SU-DHL-6 (cell line): Measurements from ENCODE around the gene UBR4.

Source experiments
- H2AFZ ChIP-seq: fragments of 200-600 bp; sonication (generic); 2 replicates; pipeline ENCODE4 v1.6.1; 2014; ENCODE audit warnings: low read depth, mild to moderate bottlenecking, moderate library complexity, mixed read lengths, antibody characterized with exemption, low read length; ENCODE audit not compliant: severe bottlenecking
- H3F3A ChIP-seq: fragments of 200-600 bp; shearing (Covaris generic); 2 replicates; pipeline ENCODE4 v1.6.0; 2016; ENCODE audit warnings: antibody characterized with exemption, mild to moderate bottlenecking; ENCODE audit not compliant: insufficient read depth
- H3K27ac ChIP-seq: fragments of 200-600 bp; sonication (generic); 2 replicates; pipeline ENCODE4 v1.5.1; 2016; ENCODE audit warnings: low read depth, mild to moderate bottlenecking, low read length, moderate library complexity, mixed read lengths
- H3K27me3 ChIP-seq: fragments of 200-600 bp; sonication (generic), shearing (Covaris generic); 2 replicates; pipeline ENCODE4 v1.6.0; 2014; ENCODE audit warnings: mild to moderate bottlenecking, low read length
- H3K36me3 ChIP-seq: fragments of 200-600 bp; sonication (generic); 2 replicates; pipeline ENCODE4 v1.6.1; 2014; ENCODE audit warnings: mild to moderate bottlenecking, low read length, mixed read lengths
- H3K4me2 ChIP-seq: fragments of 300-600, 200-600 bp; shearing (Covaris generic), sonication (generic); 2 replicates; pipeline ENCODE4 v1.6.0; 2014; ENCODE audit warnings: low read length, low read depth, mild to moderate bottlenecking; ENCODE audit not compliant: poor library complexity, severe bottlenecking
- H3K4me3 ChIP-seq: fragments of 200-600 bp; sonication (generic); 2 replicates; pipeline ENCODE4 v1.5.1; 2014; ENCODE audit warnings: antibody characterized with exemption, low read length, mild to moderate bottlenecking, mixed read lengths; ENCODE audit not compliant: insufficient read depth, poor library complexity, severe bottlenecking
- H3K79me2 ChIP-seq: fragments of 200-600 bp; sonication (generic); 2 replicates; pipeline ENCODE4 v1.6.1; 2014; ENCODE audit warnings: mild to moderate bottlenecking, low read length, moderate library complexity; ENCODE audit not compliant: insufficient read depth
- H3K9ac ChIP-seq: fragments of 200-600 bp; sonication (generic); 2 replicates; pipeline ENCODE4 v1.7.0; 2014; ENCODE audit warnings: mild to moderate bottlenecking, low read length
- H3K9me2 ChIP-seq: fragments of 200-600 bp; sonication (generic); replicated peaks from 2 replicates; pipeline ENCODE4 v1.6.1; 2014; ENCODE audit warnings: low read length; ENCODE audit not compliant: insufficient read depth
- H3K9me3 ChIP-seq: fragments of 200-600 bp; sonication (generic); 2 replicates; pipeline ENCODE4 v1.6.1; 2014; ENCODE audit warnings: low read length, mixed read lengths; ENCODE audit not compliant: insufficient read depth
- H4K20me1 ChIP-seq: fragments of 200-600 bp; sonication (generic); 2 replicates; pipeline ENCODE4 v1.6.1; 2014; ENCODE audit warnings: low read depth, mild to moderate bottlenecking, antibody characterized with exemption, low read length, moderate library complexity, mixed read lengths
- EZH2phosphoT487 ChIP-seq: fragments of 200-600 bp; sonication (generic), shearing (Covaris generic); conservative IDR thresholded peaks from 2 replicates; pipeline ENCODE4 v1.6.1; 2018; ENCODE audit warnings: mild to moderate bottlenecking, antibody characterized with exemption, low read length, moderate library complexity, mixed read lengths
- TF ChIP-seq, protein P1 (sequence below): fragments of 200-600 bp; sonication (generic); IDR thresholded peaks from one replicate; pipeline ENCODE4 v1.5.1; 2017; ENCODE audit warnings: antibody characterized with exemption, mild to moderate bottlenecking, low read length, moderate library complexity; ENCODE audit not compliant: insufficient read depth, poor library complexity, severe bottlenecking

UBR4 gene

DNA sequence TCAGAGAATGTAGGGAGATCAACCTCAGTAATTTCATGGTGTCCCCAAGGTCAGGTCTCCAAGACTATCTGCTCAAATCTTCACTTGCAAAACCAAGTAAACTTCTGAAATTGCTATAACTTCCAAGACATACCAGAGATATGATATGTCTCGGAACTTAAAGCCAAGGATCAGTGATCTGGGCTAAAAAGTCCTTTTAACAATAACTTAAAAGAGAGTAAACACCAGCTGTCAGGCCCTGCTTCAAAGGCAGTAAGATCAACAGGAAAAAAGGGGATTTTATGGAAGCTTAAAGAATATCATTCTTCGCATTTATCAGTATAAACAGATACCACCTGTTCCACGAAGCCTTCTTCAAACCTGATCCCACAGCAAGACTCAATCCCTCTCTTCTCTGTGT lies 13.7 kb downstream of the UBR4 start:
- Histone ChIP-seq H3K27ac (no peak overlapping the region), H3K9me3 (no peaks in the 10 kb centered on the region), H3K9me2 (no peaks in the 10 kb centered on the region), H3K36me3 (peaks cover 60% of the 10 kb centered on the region), H3F3A (no peaks in the 10 kb centered on the region), H4K20me1 (peaks cover 10% of the 10 kb centered on the region; the same call in 1 of the 2 replicates), H3K79me2 (peaks cover 18% of the 10 kb centered on the region), H3K27me3 (no peaks in the 10 kb centered on the region), H3K4me3 (no peak overlapping the region), H3K9ac (no peak overlapping the region), H2AFZ (no peak overlapping the region), H3K4me2 (no peak overlapping the region)
- no peak for TF ChIP-seq EZH2phosphoT487
- TF ChIP-seq, protein P1, sequence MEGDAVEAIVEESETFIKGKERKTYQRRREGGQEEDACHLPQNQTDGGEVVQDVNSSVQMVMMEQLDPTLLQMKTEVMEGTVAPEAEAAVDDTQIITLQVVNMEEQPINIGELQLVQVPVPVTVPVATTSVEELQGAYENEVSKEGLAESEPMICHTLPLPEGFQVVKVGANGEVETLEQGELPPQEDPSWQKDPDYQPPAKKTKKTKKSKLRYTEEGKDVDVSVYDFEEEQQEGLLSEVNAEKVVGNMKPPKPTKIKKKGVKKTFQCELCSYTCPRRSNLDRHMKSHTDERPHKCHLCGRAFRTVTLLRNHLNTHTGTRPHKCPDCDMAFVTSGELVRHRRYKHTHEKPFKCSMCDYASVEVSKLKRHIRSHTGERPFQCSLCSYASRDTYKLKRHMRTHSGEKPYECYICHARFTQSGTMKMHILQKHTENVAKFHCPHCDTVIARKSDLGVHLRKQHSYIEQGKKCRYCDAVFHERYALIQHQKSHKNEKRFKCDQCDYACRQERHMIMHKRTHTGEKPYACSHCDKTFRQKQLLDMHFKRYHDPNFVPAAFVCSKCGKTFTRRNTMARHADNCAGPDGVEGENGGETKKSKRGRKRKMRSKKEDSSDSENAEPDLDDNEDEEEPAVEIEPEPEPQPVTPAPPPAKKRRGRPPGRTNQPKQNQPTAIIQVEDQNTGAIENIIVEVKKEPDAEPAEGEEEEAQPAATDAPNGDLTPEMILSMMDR = no peak

DNA sequence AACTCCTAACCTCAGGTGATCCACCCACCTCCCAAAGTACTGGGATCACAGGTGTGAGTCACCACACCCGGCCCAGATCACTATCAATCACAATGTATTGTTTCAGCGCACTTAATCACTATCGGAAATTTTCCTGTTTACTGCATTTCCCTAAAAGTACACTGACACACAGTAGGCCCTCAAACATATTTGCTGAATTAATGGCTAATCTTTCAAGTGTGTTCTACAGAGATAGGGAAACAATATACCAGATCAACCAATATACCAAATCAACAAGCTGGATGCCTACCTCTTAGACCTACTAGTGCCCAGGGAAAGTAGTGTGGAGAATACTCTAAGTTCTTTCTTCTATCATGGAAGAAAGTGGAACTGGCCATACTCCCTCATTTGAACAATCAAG lies 17.1 kb downstream of the UBR4 start:
- no peaks in the 10 kb centered on the region for H3K9me3 ChIP-seq
- H3K9me2 ChIP-seq = no peaks in the 10 kb centered on the region
- H3K9ac ChIP-seq = no peak overlapping the region
- H3K4me2 ChIP-seq = no peak overlapping the region
- no peaks in the 10 kb centered on the region for H3F3A ChIP-seq
- TF ChIP-seq EZH2phosphoT487 = no peak
- TF ChIP-seq, protein P1 = no peak
- no peaks in the 10 kb centered on the region for H3K79me2 ChIP-seq
- H2AFZ ChIP-seq = no peak overlapping the region
- no peak overlapping the region for H3K4me3 ChIP-seq
- H4K20me1 ChIP-seq = peaks cover 4% of the 10 kb centered on the region; the same call in 1 of the 2 replicates
- H3K27me3 ChIP-seq = no peaks in the 10 kb centered on the region
- peaks cover 39% of the 10 kb centered on the region for H3K36me3 ChIP-seq
- H3K27ac ChIP-seq = no peak overlapping the region

DNA sequence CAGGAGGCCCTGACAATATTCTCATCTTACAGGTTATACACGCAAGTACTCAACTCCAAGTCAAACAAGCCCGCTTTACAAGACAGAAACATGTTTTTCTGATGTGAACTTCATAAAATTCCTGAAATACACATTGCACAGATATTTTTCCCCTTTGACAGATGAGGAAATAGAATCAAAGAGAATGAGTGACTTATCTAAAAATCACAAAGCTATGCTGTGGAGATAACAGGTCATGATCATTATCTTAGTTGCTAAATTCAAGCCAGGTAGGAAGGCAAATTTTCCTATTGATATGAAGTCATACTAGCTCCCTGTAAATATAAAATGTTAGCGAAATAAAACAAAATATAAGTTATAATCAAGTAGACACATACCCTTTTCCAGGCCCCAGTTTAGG lies 18.3 kb downstream of the UBR4 start:
- no peaks in the 10 kb centered on the region for H3K9me2 ChIP-seq
- no peak overlapping the region for H3K27ac ChIP-seq
- no peaks in the 10 kb centered on the region for H3K9me3 ChIP-seq
- no peak overlapping the region for H3K9ac ChIP-seq
- peaks cover 4% of the 10 kb centered on the region; the same call in 1 of the 2 replicates for H4K20me1 ChIP-seq
- H3K36me3 ChIP-seq = peaks cover 39% of the 10 kb centered on the region
- no peaks in the 10 kb centered on the region for H3K27me3 ChIP-seq
- no peak overlapping the region for H3K4me3 ChIP-seq
- no peaks in the 10 kb centered on the region for H3F3A ChIP-seq
- H3K79me2 ChIP-seq = 0 out of 2 replicates have a peak, but pooled peaks cover 3% of the 10 kb centered on the region
- H2AFZ ChIP-seq = no peak overlapping the region
- no peak overlapping the region for H3K4me2 ChIP-seq
- TF ChIP-seq, protein P1 = no peak
- TF ChIP-seq EZH2phosphoT487 = no peak
